ENCODE results near the gene ZNF648.
"Not testable (repeated sequence)": the region's sequence is repeated elsewhere in the genome, so short reads cannot be mapped to it uniquely, and the experiment has no call there.

The ZNF648 gene

GRCh38 chr1:182032251-182032650 is 29.3 kb downstream of the ZNF648 start:
- TF ChIP-seq CTCF (IDR thresholded peaks at IDR 0.05; ENCODE audit: borderline replicate concordance, insufficient read depth, low read depth, low read length) = no peak
- H3K4me3 ChIP-seq (ENCODE audit: low read depth, low read length) = no peak overlapping the region

- peak overlapping the region; percentile 47 for H3K4me3 ChIP-seq (ENCODE audit: low read depth, low read length)
- no peak for TF ChIP-seq CTCF (IDR thresholded peaks at IDR 0.05; ENCODE audit: borderline replicate concordance, insufficient read depth, low read depth, low read length)
Observed at GRCh38 chr1:182029379-182030331, 31.9 kb downstream of the ZNF648 start.

DNA sequence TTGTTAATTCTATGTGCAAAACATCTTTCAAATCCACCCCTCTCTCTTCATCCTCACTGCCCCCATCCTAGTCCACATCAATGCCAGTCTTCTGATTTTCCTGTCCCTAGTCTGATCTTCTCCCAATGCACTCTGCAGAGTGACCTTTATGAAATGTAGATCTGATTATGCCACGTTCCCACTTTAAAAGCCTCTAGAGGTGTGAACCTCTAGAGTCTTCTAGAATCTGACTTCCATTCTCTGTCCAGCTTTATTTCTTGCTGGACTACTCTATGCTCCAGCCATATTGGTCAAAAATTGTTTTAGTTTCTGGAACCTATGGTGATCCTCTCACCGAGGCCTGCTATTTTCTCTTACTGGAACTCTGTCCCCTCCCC is 32.5 kb downstream of the ZNF648 start:
- no peak for TF ChIP-seq CTCF (IDR thresholded peaks at IDR 0.05; ENCODE audit: borderline replicate concordance, insufficient read depth, low read depth, low read length)
- H3K4me3 ChIP-seq (ENCODE audit: low read depth, low read length) = peak overlapping the region; percentile 47

GRCh38 chr1:182015360-182015759 is 46.2 kb downstream of the ZNF648 start:
- H3K4me3 ChIP-seq (ENCODE audit: low read depth, low read length) = no peak overlapping the region
- peak; percentile 24; the same call in 1 of the 2 replicates for TF ChIP-seq CTCF (IDR thresholded peaks at IDR 0.05; ENCODE audit: borderline replicate concordance, insufficient read depth, low read depth, low read length)

DNA sequence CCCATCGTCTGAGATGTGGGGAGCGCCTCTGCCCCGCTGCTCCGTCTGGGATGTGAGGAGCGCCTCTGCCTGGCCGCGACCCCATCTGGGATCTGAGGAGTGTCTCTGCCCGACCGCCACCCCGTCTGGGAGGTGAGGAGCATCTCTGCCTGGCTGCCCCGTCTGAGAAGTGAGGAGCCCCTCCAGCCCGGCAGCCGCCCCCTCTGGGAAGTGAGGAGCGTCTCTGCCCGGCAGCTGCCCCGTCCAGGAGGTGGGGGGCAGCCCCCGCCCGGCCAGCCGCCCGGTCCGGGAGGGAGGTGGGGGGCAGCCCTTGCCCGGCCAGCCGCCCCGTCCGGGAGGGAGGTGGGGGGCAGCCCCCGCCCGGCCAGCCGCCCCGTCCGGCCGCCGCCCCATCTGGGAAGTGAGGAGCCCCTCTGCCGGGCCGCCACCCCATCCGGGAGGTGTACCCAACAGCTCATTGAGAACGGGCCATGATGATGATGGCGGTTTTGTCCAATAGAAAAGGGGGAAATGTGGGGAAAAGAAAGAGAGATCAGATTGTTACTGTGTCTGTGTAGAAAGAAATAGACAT is 50.6 kb downstream of the ZNF648 start:
- H3K4me3 ChIP-seq (ENCODE audit: low read depth, low read length) = not testable (repeated sequence)

DNA sequence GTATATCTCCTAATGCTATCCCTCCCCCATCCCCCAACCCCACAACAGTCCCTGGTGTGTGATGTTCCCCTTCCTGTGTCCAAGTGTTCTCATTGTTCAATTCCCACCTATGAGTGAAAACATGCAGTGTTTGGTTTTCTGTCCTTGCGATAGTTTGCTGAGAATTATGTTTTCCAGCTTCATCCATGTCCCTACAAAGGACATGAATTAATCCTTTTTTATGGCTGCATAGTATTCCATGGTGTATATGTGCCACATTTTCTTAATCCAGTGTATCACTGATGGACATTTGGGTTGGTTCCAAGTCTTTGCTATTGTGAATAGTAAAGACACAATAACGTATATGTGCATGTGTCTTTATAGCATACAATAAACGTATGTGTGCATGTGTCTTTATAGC is 56.1 kb downstream of the ZNF648 start:
- H3K4me3 ChIP-seq (ENCODE audit: low read depth, low read length) = not testable (repeated sequence)

DNA sequence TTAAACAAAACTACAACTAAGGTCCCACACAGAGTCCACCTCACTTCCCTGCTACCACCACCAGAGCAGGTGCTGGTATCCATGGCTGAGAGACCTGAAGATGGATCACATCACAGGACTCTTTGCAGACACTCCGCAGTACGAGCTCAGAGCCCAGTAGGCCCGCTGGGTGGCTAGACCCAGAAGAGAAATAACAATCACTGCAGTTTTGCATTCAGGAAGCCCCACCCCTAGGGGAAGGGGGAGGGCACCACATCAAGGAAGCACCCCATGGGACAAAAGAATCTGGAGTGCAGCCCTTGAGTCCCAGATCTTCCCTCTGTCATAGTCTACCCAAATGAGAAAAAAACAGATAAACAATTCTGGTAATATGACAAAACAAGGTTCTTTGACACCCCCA is 56.9 kb downstream of the ZNF648 start:
- TF ChIP-seq CTCF (IDR thresholded peaks at IDR 0.05; ENCODE audit: borderline replicate concordance, insufficient read depth, low read depth, low read length) = no peak
- no peak overlapping the region for H3K4me3 ChIP-seq (ENCODE audit: low read depth, low read length)

Data from GM12875 (cell line).